Measurements from ENCODE around the gene ATG5.
A peak's percentile ranks its signal among the peaks of the same experiment; 100 is the strongest.

ATG5 gene

DNA sequence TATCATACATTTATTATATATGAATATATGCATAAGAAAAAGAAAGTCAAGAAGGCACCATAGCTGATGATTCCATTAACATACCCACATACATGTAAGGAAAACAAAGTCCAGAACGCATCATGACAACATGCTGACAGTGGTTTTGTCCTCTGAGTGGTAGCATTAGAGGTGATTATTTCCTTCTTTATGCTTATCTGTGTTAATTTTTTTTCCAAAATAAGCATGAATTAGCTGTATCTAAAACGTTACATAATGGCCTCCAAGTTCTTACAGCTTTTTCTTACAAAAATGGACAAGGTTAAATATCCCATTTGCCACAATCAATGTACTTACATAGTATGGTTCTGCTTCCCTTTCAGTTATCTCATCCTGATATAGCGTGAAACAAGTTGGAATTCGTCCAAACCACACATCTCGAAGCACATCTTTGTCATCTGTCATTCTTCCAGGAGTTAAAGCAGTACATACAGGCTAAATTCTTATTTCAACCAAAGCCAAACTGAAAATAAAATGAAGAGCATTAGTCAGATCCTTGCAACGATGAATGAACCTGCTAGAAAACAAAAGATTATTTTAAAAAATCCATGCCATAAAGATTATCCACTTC lies 9.7 kb downstream of the ATG5 start:
- H3K4me3 ChIP-seq (ENCODE audit: low read depth, low read length): no peak overlapping the region
- TF ChIP-seq, protein P1, sequence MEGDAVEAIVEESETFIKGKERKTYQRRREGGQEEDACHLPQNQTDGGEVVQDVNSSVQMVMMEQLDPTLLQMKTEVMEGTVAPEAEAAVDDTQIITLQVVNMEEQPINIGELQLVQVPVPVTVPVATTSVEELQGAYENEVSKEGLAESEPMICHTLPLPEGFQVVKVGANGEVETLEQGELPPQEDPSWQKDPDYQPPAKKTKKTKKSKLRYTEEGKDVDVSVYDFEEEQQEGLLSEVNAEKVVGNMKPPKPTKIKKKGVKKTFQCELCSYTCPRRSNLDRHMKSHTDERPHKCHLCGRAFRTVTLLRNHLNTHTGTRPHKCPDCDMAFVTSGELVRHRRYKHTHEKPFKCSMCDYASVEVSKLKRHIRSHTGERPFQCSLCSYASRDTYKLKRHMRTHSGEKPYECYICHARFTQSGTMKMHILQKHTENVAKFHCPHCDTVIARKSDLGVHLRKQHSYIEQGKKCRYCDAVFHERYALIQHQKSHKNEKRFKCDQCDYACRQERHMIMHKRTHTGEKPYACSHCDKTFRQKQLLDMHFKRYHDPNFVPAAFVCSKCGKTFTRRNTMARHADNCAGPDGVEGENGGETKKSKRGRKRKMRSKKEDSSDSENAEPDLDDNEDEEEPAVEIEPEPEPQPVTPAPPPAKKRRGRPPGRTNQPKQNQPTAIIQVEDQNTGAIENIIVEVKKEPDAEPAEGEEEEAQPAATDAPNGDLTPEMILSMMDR (conservative IDR thresholded peaks at IDR 0.05; ENCODE audit: low read depth, low read length): no peak
- DNase-seq (ENCODE audit: low read depth): peak; percentile 12

DNA sequence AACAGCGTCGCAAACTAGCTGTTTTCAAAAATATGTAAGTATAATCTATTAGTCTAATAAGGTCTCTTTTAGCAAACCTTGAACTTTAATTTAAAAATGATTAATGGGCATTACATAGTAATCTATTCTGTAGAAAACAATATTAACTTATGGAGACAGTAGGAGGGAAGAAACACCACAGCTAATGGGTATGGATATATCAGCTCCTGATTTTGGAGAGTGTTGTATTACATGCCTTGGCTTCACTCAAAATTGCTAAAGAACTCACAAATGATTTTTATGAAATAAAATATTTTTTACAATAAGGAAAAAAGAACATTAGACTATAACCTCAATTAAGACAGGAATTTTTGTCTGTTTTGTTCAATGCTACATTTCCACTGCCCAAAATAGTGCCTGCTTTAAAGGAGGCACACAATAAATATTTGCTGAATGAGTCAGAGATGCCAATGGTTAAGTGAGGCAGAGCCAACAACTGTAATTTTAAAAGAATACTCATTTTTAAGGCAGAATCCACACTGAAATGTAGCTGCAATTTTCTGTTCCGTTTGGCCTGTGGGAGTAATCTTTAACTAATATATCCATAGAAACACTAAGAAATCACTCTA lies 15.7 kb downstream of the ATG5 start:
- peak; percentile 11 for DNase-seq (ENCODE audit: low read depth)
- no peak overlapping the region for H3K4me3 ChIP-seq (ENCODE audit: low read depth, low read length)
- TF ChIP-seq, protein P1 (conservative IDR thresholded peaks at IDR 0.05; ENCODE audit: low read depth, low read length): no peak

DNA sequence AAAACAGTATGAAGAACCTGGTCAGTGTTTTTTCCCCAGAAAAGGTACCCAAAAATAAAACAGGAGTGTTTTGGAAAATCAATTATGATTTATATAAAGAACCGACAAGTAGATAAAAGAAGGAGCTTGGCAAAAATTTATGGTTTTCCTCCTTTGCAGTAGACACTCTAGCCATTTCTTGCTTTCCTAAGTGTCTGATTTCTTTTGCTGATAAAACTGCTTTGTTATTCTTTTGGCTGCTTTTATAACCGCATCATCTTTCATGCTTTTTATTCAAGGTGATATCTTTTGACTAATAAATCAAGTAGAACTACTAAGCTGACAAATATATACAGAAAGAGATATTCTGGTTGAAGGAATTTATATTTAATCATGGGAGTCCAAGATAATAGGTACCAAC lies 16.6 kb downstream of the ATG5 start:
- no peak for DNase-seq (ENCODE audit: low read depth)
- no peak overlapping the region for H3K4me3 ChIP-seq (ENCODE audit: low read depth, low read length)
- TF ChIP-seq, protein P1 (conservative IDR thresholded peaks at IDR 0.05; ENCODE audit: low read depth, low read length): no peak

DNA sequence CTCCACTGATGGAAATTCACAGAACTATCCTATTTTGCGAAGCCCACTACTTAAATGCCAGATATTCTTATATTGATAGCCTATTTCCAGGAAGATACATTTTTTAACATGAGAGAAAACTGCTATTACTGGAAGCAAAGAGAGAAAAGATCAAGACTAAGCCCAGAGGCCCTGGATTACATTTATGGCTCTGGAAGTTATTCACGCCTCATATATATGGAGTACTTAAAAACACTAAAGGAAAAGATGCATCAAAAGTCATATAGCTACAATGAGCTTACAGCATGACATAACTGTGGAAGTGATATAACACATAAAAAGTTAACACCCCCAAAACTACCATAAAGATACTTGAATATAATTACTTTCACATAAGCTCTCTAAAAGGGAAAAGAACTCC lies 19.8 kb downstream of the ATG5 start:
- H3K4me3 ChIP-seq (ENCODE audit: low read depth, low read length): no peak overlapping the region
- TF ChIP-seq, protein P1 (conservative IDR thresholded peaks at IDR 0.05; ENCODE audit: low read depth, low read length): no peak
- no peak for DNase-seq (ENCODE audit: low read depth)

DNA sequence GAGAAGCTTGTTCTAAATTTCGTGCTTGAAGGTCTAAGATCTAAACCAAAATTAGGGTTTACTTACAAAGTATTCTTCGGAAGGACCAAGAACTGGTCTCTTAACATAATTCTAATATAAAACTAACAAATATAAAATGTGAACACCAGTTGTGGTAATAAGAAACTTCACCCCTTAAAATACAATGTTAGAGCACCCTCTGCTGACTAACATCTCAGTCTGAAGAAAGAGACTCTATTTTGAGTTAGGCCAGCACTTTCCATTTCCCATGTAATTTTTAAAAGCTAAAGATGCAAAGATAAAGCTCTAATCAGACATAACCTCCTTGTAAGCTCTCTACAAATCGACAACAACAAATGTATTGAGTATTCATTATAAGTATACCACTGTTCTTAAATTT lies 24.6 kb downstream of the ATG5 start:
- TF ChIP-seq, protein P1 (conservative IDR thresholded peaks at IDR 0.05; ENCODE audit: low read depth, low read length): peak; percentile 59
- peak; percentile 76 for DNase-seq (ENCODE audit: low read depth)
- H3K4me3 ChIP-seq (ENCODE audit: low read depth, low read length): no peak overlapping the region

DNA sequence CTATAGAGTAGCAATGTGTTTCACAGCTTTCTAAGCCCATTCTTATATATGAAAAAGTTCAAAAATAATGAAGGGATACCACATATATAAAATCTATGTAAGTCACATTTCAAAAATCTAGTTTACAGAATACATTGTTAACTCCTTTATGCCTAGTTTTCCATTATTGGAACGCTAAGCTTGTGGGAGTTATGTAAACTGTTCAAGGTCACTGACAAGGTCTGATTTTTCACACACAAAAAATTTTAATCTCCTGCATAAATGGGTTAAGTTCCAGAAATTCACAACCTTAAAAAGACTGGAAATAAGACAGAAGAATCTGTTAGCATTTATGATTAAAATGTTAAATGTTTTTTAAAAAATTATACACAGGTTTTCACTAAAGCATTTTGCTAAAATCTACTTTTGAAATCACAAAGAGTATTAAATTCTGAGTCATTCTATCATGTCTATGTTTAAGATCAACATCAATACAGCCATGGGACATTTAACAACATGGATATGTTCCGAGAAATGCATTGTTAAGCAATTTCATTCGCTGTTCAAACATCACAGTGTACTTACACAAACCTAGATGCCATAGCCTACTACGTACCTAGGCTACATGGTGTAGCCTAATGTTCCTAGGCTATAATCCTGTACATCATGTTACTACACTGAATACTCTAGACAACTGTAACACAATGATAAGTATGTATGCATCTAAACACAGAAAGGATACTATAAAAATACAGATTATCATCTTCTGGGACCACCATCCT lies 25.4 kb downstream of the ATG5 start:
- TF ChIP-seq, protein P1 (conservative IDR thresholded peaks at IDR 0.05; ENCODE audit: low read depth, low read length): no peak
- no peak overlapping the region for H3K4me3 ChIP-seq (ENCODE audit: low read depth, low read length)
- no peak for DNase-seq (ENCODE audit: low read depth)

All from choroid plexus epithelial cell (primary cell).